Measurements from ENCODE around the gene FGF22. TPM values are rescaled to one million over a fixed set of nuclear protein-coding genes. Genes with fewer than 3 reads are reported as not detected.
"Not testable (repeated sequence)": the region's sequence is repeated elsewhere in the genome, so short reads cannot be mapped to it uniquely, and the experiment has no call there.

FGF22 gene
- total and polyA plus RNA-seq, 10 of the 15 experiments (the other 5 are each of a cell fraction or from before 2014, with no cell fraction given), result 0.05 TPM; not detected in 9

- no peak for DNase-seq (ENCODE audit: low read depth, low spot score)
- WGBS (ENCODE audit: insufficient coverage, insufficient replicate concordance, low lambda C conversion rate, missing lambda C conversion rate), result 85% methylated on average over 5 of the region's 5 CpGs
- TF ChIP-seq IRF5 (IDR thresholded peaks at IDR 0.05; ENCODE audit: borderline replicate concordance) (no peak), ZNF24 (IDR thresholded peaks at IDR 0.05) (no peak), MTA3 (IDR thresholded peaks at IDR 0.05; ENCODE audit: borderline replicate concordance, low read length) (no peak), ZNF217 (IDR thresholded peaks at IDR 0.05) (no peak), WRNIP1 (IDR thresholded peaks at IDR 0.05; ENCODE audit: borderline replicate concordance, low read depth, low read length) (no peak), FOXK2 (IDR thresholded peaks at IDR 0.05) (no peak), SREBF2 (IDR thresholded peaks at IDR 0.05; ENCODE audit: low read length) (no peak), CHD4 (IDR thresholded peaks at IDR 0.05) (no peak), ZZZ3 (IDR thresholded peaks at IDR 0.05; ENCODE audit: control insufficient read depth, insufficient read length, low read depth) (no peak), NFYA (IDR thresholded peaks at IDR 0.05; ENCODE audit: borderline replicate concordance, low read depth, low read length) (no peak), CBFB (IDR thresholded peaks at IDR 0.05; ENCODE audit: low read depth) (no peak), PRDM15 (CRISPR knock-in tag; IDR thresholded peaks at IDR 0.05) (no peak), NBN (IDR thresholded peaks at IDR 0.05) (no peak), MEF2A (IDR thresholded peaks at IDR 0.05; ENCODE audit: insufficient read depth, low read depth, low read length) (no peak)
- Histone ChIP-seq H3K4me2 (ENCODE audit: control insufficient read depth, insufficient read depth) (no peak overlapping the region), H3K27ac (ENCODE audit: control insufficient read depth, insufficient read depth) (no peak overlapping the region), H3K9ac (ENCODE audit: control insufficient read depth, insufficient read depth, low read length) (no peak overlapping the region), H4K20me1 (ENCODE audit: control insufficient read depth, insufficient read depth) (no peaks in the 10 kb centered on the region), H3K4me3 (no peak overlapping the region), H3K36me3 (ENCODE audit: control insufficient read depth in 2 of 2, insufficient read depth in 2 of 2, low read length in 1 of 2) (peaks cover 0 to 4% of the 10 kb centered on the region in 2 experiments; a peak in 3 of 4 replicates), H3K9me3 (replicated peaks; ENCODE audit: control insufficient read depth, insufficient read depth, low read length) (no peaks in the 10 kb centered on the region; the same call in 2 of the 3 replicates), H3K27me3 (replicated peaks in 1 of 2; ENCODE audit: control insufficient read depth in 2 of 2, insufficient read depth in 2 of 2, low read length in 1 of 2) (no peaks in the 10 kb centered on the region), H2AFZ (ENCODE audit: control insufficient read depth, low read depth, low read length) (no peak overlapping the region), H3K4me1 (ENCODE audit: control insufficient read depth, insufficient read depth, low read length) (no peaks in the 10 kb centered on the region), H3K79me2 (ENCODE audit: control insufficient read depth, insufficient read depth, low read length) (no peaks in the 10 kb centered on the region)
- SMC1A ChIA-PET (ENCODE audit: uncharacterized antibody, unreplicated experiment), result no interaction called here
- no peak for ATAC-seq
- BruUV-seq (replicated peaks), result TSS peak; percentile 33
- CTCF ChIA-PET, result interaction anchor here (1.5 kb wide), 1 partner anchor 38 kb away, joined by 3 read pairs; the partner anchor contains the start of gene RNF126
- no peak for FAIRE-seq
- POLR2A ChIA-PET, result no interaction called here
- intact Hi-C loops (cut with micrococcal nuclease; ENCODE audit: unreplicated experiment), result no loop called here
- RAD21 ChIA-PET (ENCODE audit: unreplicated experiment), result interaction anchor here (0.6 kb wide), 1 partner anchor 38 kb away, joined by 3 read pairs; no protein-coding TSS in a partner anchor
- in situ Hi-C loops (cut with MboI), result no loop called here
Observed at GRCh38 chr19:625257-625656, 14.4 kb upstream of the FGF22 start.

- H3K27ac ChIP-seq (ENCODE audit: control insufficient read depth, insufficient read depth); DNase-seq (ENCODE audit: low read depth, low spot score); H3K4me2 ChIP-seq (ENCODE audit: control insufficient read depth, insufficient read depth); H2AFZ ChIP-seq (ENCODE audit: control insufficient read depth, low read depth, low read length); H3K79me2 ChIP-seq (ENCODE audit: control insufficient read depth, insufficient read depth, low read length); H3K27me3 ChIP-seq (replicated peaks in 1 of 2; ENCODE audit: control insufficient read depth in 2 of 2, insufficient read depth in 2 of 2, low read length in 1 of 2); ATAC-seq; H3K4me1 ChIP-seq (ENCODE audit: control insufficient read depth, insufficient read depth, low read length); H3K36me3 ChIP-seq (ENCODE audit: control insufficient read depth in 2 of 2, insufficient read depth in 2 of 2, low read length in 1 of 2); in situ Hi-C loops (cut with MboI); intact Hi-C loops (cut with micrococcal nuclease; ENCODE audit: unreplicated experiment); H4K20me1 ChIP-seq (ENCODE audit: control insufficient read depth, insufficient read depth); BruUV-seq (replicated peaks); H3K9ac ChIP-seq (ENCODE audit: control insufficient read depth, insufficient read depth, low read length); SMC1A ChIA-PET (ENCODE audit: uncharacterized antibody, unreplicated experiment); H3K4me3 ChIP-seq; RAD21 ChIA-PET (ENCODE audit: unreplicated experiment); CTCF ChIA-PET; FAIRE-seq; H3K9me3 ChIP-seq (replicated peaks; ENCODE audit: control insufficient read depth, insufficient read depth, low read length): not testable (repeated sequence)
- WGBS (ENCODE audit: insufficient coverage, insufficient replicate concordance, low lambda C conversion rate, missing lambda C conversion rate), result 98% methylated on average over 6 of the region's 7 CpGs
- POLR2A ChIA-PET, result interaction anchor here (0.7 to 0.8 kb wide), 2 partner anchors 15 to 115 kb away, joined by 3 read pairs; no protein-coding TSS in a partner anchor
Observed at GRCh38 chr19:626566-626965, 13.1 kb upstream of the FGF22 start.

All from GM12878 (cell line).